Measurements from ENCODE around the gene ARHGEF40.

The ARHGEF40 gene

DNA sequence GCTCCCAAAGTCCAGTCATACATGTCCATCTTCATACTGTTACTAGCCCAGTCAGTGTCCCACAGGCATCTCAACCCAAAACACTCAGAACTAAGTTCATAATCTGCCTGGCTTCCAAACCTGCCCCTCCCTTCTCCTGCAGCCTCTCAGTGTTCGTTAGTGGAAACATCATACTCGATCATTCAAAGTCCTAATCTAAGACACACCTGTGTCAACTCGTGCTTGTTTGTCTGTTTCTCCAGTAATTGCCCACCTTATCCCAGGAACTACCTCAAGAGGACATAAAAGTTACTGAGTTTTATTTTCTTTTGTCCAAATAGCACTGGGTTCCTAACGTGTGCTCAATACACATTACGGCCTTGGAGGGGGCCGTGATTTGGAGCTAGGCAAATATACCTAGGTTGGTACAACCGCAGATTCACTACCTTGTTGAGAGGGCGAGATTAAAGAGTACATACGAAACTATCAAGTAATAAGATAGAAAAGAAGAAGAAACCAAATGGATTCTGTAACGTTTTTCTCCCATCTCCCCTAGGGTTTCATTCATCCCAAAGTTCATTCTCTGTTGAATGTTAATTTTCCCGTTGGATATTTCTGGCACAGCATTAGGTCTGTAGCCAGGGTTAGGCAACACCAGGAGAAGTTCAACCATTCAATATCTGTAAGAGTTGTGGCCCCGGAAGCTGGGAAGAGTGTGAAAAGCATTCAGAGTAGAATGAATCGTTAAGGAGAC lies 9.3 kb upstream of the ARHGEF40 start:
- no peak for DNase-seq

DNA sequence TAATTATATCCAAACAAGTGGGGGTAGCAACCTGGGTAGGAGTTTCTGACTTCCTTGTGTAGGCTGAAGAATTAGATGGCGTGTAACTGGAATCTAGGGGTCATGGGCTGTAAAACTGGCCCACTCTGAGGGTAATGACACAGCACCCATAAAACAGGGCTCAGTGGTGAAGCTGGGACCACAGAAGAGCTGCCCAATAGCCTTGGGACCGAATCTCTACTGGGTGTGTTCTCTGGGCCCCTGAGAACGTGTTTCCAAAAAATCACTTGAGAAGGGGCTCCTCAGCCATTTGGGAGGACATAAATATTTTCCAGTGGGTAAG lies 8.8 kb upstream of the ARHGEF40 start:
- no peak for DNase-seq

DNA sequence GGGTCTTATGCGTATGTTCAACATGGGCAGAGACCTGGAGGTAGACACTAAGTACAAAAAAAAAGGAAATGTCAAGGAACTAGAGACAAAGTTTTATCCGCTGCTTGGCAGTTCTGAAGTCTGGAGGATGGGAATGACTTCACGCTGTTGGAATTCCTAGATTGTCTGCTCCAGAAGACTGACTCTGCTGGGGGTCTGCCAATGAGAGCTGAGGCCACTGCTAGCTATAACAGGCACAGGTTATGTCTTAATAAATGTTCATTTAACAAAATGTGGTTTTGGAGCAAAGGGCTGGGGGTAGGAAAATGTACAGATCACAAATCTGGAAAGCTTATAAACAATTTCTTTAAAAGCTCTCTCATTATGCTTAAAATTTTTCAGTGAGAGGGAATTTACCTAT lies 6.6 kb upstream of the ARHGEF40 start:
- no peak for DNase-seq

- no peak for DNase-seq
Observed at GRCh38 chr14:21066882-21067502, 3.1 kb upstream of the ARHGEF40 start.

- peak; percentile 43 for DNase-seq
Observed at GRCh38 chr14:21068521-21069387, 1.4 kb upstream of the ARHGEF40 start.

- no peak for DNase-seq
Observed at GRCh38 chr14:21069388-21070082, 569 bp upstream of the ARHGEF40 start.

GRCh38 chr14:21070610-21071224 lies 613 bp downstream of the ARHGEF40 start:
- peak; percentile 68 for DNase-seq

DNA sequence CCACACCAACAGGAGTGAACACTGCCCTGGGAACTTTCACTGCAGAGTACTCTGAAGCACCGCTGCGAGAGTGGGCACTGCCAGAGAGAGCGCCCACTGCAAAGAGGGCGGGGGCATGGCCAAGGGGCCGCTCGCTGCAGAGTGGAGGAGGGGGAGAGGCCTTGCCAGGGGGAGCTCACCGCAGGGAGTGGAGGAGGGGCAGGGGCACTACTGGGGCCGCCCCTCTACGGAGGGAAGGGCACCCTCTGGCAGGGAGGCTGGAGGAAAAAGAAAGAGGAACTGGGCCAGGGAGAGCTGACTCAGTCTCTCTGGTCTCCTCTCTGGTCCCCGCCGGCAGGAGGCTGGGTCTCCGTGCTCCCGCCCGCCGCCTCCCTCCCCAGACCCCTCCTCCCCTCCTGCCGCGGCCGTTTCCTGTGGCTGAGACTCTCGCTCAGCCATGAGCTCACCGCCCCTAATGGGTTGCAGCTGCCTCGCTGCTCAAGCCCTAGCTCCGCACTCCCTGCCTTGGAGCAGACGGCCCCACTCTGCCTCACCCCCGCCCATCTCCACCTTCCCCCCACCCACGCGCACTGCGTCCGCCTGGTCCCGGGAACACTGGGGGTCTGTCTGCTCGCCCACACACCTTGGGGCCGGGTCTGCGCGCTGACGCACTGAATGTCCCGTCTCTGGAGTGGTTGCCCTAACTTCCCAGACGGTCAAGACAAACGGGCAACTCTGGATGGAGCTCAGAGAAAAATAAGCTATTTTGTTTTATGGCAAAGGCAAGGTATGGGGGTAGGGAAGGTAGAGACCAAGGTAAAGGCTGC lies 1.3 kb downstream of the ARHGEF40 start:
- DNase-seq = peak; percentile 95

- DNase-seq = peak; percentile 95
Observed at GRCh38 chr14:21072031-21072473, 1.9 kb downstream of the ARHGEF40 start.

GRCh38 chr14:21072781-21073339 lies 2.8 kb downstream of the ARHGEF40 start:
- DNase-seq = no peak

- no peak for DNase-seq
Observed at GRCh38 chr14:21073921-21074320, 3.8 kb downstream of the ARHGEF40 start.

DNA sequence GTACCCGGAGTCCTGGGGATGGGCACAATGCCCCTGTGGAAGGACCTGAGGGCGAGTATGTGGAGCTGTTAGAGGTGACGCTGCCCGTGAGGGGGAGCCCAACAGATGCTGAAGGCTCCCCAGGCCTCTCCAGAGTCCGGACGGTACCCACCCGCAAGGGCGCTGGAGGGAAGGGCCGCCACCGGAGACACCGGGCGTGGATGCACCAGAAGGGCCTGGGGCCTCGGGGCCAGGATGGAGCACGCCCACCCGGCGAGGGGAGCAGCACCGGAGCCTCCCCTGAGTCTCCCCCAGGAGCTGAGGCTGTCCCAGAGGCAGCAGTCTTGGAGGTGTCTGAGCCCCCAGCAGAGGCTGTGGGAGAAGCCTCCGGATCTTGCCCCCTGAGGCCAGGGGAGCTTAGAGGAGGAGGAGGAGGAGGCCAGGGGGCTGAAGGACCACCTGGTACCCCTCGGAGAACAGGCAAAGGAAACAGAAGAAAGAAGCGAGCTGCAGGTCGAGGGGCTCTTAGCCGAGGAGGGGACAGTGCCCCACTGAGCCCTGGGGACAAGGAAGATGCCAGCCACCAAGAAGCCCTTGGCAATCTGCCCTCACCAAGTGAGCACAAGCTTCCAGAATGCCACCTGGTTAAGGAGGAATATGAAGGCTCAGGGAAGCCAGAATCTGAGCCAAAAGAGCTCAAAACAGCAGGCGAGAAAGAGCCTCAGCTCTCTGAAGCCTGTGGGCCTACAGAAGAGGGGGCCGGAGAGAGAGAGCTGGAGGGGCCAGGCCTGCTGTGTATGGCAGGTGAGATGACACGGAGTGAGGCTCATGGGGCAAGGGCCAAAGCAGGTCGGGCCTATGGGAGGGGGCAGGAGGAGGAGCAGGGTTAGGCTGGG lies 4.5 kb downstream of the ARHGEF40 start:
- no peak for DNase-seq

GRCh38 chr14:21075719-21076437 lies 5.8 kb downstream of the ARHGEF40 start:
- no peak for DNase-seq

DNA sequence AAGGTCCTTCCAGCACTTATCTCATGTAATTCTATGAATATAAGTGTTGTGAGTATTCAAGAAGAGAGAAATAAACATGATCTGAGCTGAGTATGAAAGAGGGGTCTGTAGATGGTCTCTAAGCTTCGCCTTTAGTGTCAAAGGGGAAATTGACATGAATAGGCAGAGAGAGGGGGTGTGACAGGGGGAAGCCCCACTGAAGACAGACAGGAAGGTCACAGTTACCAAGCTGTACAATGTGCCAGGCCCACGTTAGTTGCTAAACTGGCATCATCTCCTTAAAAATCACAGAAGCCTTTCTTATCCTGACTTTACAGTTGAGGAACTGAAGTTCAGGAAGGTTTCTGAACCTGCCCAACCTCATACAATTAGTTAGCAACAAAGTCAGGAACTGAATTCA lies 7.6 kb downstream of the ARHGEF40 start:
- DNase-seq = no peak

GRCh38 chr14:21078287-21078686 lies 8.2 kb downstream of the ARHGEF40 start:
- no peak for DNase-seq

- no peak for DNase-seq
Observed at GRCh38 chr14:21078726-21079125, 8.6 kb downstream of the ARHGEF40 start.

- no peak for DNase-seq
Observed at GRCh38 chr14:21081521-21082142, 11.5 kb downstream of the ARHGEF40 start.

GRCh38 chr14:21083565-21084325 lies 13.6 kb downstream of the ARHGEF40 start:
- no peak for DNase-seq

- no peak for DNase-seq
Observed at GRCh38 chr14:21084396-21084795, 14.3 kb downstream of the ARHGEF40 start.

Measured in MV-4-11 (cell line).